Endothelial cell of umbilical vein (primary cell): ENCODE data around the gene EIF4E3. TPM values are rescaled to one million over a fixed set of nuclear protein-coding genes. Genes with fewer than 3 reads are reported as not detected.

ENCODE experiments used
- BruUV-seq: library from RNA; stranded (reverse); fragments of 400-500 nt; replicated peaks from 2 replicates; lab custom pipeline; 2021; lab: Mats Ljungman, UMichigan
- CTCF ChIA-PET: fragments of 300-600, 350-600 bp; sonication (Branson Sonifier 250); formaldehyde crosslinking; loops from one replicate; lab custom pipeline; 2021; ENCODE audit warnings: antibody characterized with exemption, inconsistent platforms; lab: Charles Lee
- POLR2A ChIA-PET: fragments of 300-600, 350-600 bp; sonication (Branson Sonifier 250); formaldehyde crosslinking; loops from one replicate; lab custom pipeline; 2021; ENCODE audit warnings: antibody characterized with exemption, inconsistent platforms; lab: Charles Lee
- DNase-seq: peaks from one replicate; pipeline ENCODE4 v3.0.0-alpha.2; 2011; ENCODE audit warnings: low read depth, low spot score
- FAIRE-seq: peaks from 2 replicates; lab custom pipeline; 2011; peaks lifted over from hg19 to GRCh38; lab: Jason Lieb, UNC
- H2AFZ ChIP-seq: 2 replicates; pipeline ENCODE4 v1.6.0; 2012; ENCODE audit warnings: low read depth, low read length, control low read depth, inconsistent platforms
- H3K27ac ChIP-seq: 2 replicates; pipeline ENCODE4 v1.5.1; 2011; ENCODE audit warnings: low read depth, mild to moderate bottlenecking, control low read depth, low read length, moderate library complexity; ENCODE audit not compliant: insufficient read depth
- H3K27me3 ChIP-seq, 2 experiments: 2 replicates each; pipeline versions ENCODE4 v1.6.0 to v1.6.1; 2011; ENCODE audit warnings: low read length in 2 of 2, mixed read lengths in 1 of 2; ENCODE audit not compliant: control insufficient read depth in 2 of 2, insufficient read depth in 2 of 2
- H3K36me3 ChIP-seq, 2 experiments: 2 replicates in 1 of 2; 3 replicates in 1 of 2; pipeline ENCODE4 v1.5.1; 2011; ENCODE audit warnings: low read length in 2 of 2, mild to moderate bottlenecking in 1 of 2, moderate library complexity in 1 of 2; ENCODE audit not compliant: control insufficient read depth in 2 of 2, insufficient read depth in 2 of 2; ENCODE audit errors: extremely low read depth in 1 of 2
- H3K4me1 ChIP-seq: 3 replicates; pipeline ENCODE4 v1.5.1; 2011; ENCODE audit warnings: mild to moderate bottlenecking, low read length; ENCODE audit not compliant: control insufficient read depth, insufficient read depth; ENCODE audit errors: extremely low read depth
- H3K4me2 ChIP-seq: 2 replicates; pipeline ENCODE4 v1.6.1; 2011; ENCODE audit warnings: low read length, control low read depth, mixed read lengths; ENCODE audit not compliant: insufficient read depth
- H3K4me3 ChIP-seq, 3 experiments: fragments of 200-600 bp in 1 of 3; sonication (generic), shearing (Covaris generic) in 1 of 3; replicated peaks in 1 of 3; 2 replicates each; pipeline ENCODE4 v1.5.1; 2011 to 2016; ENCODE audit warnings: control low read depth in 3 of 3, low read length in 3 of 3, mild to moderate bottlenecking in 2 of 3, inconsistent platforms in 1 of 3, low read depth in 1 of 3, moderate library complexity in 1 of 3; ENCODE audit not compliant: insufficient read depth in 1 of 3
- H3K79me2 ChIP-seq: 2 replicates; pipeline ENCODE4 v1.6.0; 2012; ENCODE audit warnings: low read length, inconsistent platforms; ENCODE audit not compliant: control insufficient read depth, insufficient read depth
- H3K9ac ChIP-seq: replicated peaks from 2 replicates; pipeline ENCODE3; 2011; ENCODE audit warnings: low read length, control low read depth; ENCODE audit not compliant: insufficient read depth; ENCODE audit errors: extremely low read depth
- H3K9me1 ChIP-seq: replicated peaks from 3 replicates; pipeline ENCODE4 v1.6.0; 2011; ENCODE audit warnings: mild to moderate bottlenecking, low read length; ENCODE audit not compliant: control insufficient read depth, insufficient read depth; ENCODE audit errors: extremely low read depth
- H3K9me3 ChIP-seq: replicated peaks from 2 replicates; pipeline ENCODE4 v1.5.1; 2012; ENCODE audit warnings: low read length, inconsistent platforms; ENCODE audit not compliant: control insufficient read depth, insufficient read depth
- H4K20me1 ChIP-seq: replicated peaks from 2 replicates; pipeline ENCODE3; 2011; ENCODE audit warnings: mild to moderate bottlenecking, low read length; ENCODE audit not compliant: control insufficient read depth, insufficient read depth; ENCODE audit errors: extremely low read depth
- CTCF ChIP-seq, 2 donors: IDR thresholded peaks; 1 replicate in 1 of 2; 2 replicates in 1 of 2; pipeline ENCODE4 v1.5.1; 2011; ENCODE audit warnings: low read length in 2 of 2, mild to moderate bottlenecking in 2 of 2, moderate library complexity in 2 of 2, control low read depth in 1 of 2, inconsistent platforms in 1 of 2, low read depth in 1 of 2; ENCODE audit not compliant: insufficient read depth in 1 of 2; ENCODE audit errors: extremely low read depth in 1 of 2
- FOS ChIP-seq: IDR thresholded peaks from 2 replicates; pipeline ENCODE4 v1.6.1; 2011; ENCODE audit warnings: mild to moderate bottlenecking, low read length, moderate library complexity, borderline replicate concordance; ENCODE audit not compliant: insufficient read depth
- GATA2 ChIP-seq: IDR thresholded peaks from 2 replicates; pipeline ENCODE4 v1.7.0; 2011; ENCODE audit warnings: low read depth, mild to moderate bottlenecking, moderate library complexity, mixed read lengths, low read length; ENCODE audit not compliant: insufficient read length, insufficient read depth
- MYC ChIP-seq: IDR thresholded peaks from one replicate; pipeline ENCODE4 v1.6.1; 2011; ENCODE audit warnings: mild to moderate bottlenecking, low read depth, low read length
- dilution Hi-C: fragments of 300-500 bp; cut with MboI; formaldehyde crosslinking; loops from one replicate; pipeline ENCODE4 v1.15.0; 2019; ENCODE audit warnings: low sequenced_read_pairs; ENCODE audit not compliant: extremely low pct_ligation_motif_present
- intact Hi-C: fragments of 100-400 bp; cut with micrococcal nuclease; formaldehyde crosslinking; loops from one replicate; pipeline ENCODE4 v1.10.0; 2022
- polyA plus RNA-seq, 4 experiments: library from polyadenylated mRNA; depleted of rRNA in 3 of 4; stranded (reverse) in 3 of 4; unstranded in 1 of 4; fragments of >200 nt; gene quantifications; 2 replicates each; pipeline versions ENCODE4 v1.2.1 to v1.2.3, GENCODE V29; 2011 to 2012; ENCODE audit warnings: missing spikeins in 1 of 4
- total RNA-seq: library from RNA; stranded (reverse); gene quantifications from 2 replicates; pipeline ENCODE4 v1.2.3, GENCODE V29; 2021
- TF ChIP-seq, protein P1 (sequence below): IDR thresholded peaks from 2 replicates; pipeline ENCODE4 v1.6.1; 2011; ENCODE audit not compliant: insufficient read depth, insufficient read length

Gene EIF4E3
- total and polyA plus RNA-seq, 2 donors (not counting 3 experiments of a cell fraction or from before 2014, with no cell fraction given), result 1.3 to 4.9 TPM

GRCh38 chr3:71629711-71630110 lies 95.5 kb downstream of the EIF4E3 start:
- intact Hi-C loops, result no loop called here
- FAIRE-seq (no peak), DNase-seq (no peak)
- TF ChIP-seq GATA2, result no peak
- no peak for TF ChIP-seq FOS
- BruUV-seq, result no TSS peak
- no peak overlapping the region for H3K27ac ChIP-seq
- H3K9me3 ChIP-seq, result no peaks in the 10 kb centered on the region
- H3K9me1 ChIP-seq, result no peaks in the 10 kb centered on the region
- no peaks in the 10 kb centered on the region for H3K4me1 ChIP-seq
- no peak overlapping the region for H3K4me2 ChIP-seq
- no peak overlapping the region for H2AFZ ChIP-seq
- no peak overlapping the region for H3K4me3 ChIP-seq
- no peaks in the 10 kb centered on the region for H3K79me2 ChIP-seq
- dilution Hi-C loops, result no loop called here
- H4K20me1 ChIP-seq, result no peaks in the 10 kb centered on the region
- H3K27me3 ChIP-seq, result peaks cover 3 to 4% of the 10 kb centered on the region in 2 experiments
- H3K36me3 ChIP-seq, result no peaks in the 10 kb centered on the region
- H3K9ac ChIP-seq, result no peak overlapping the region
- ChIA-PET CTCF (no interaction called here), POLR2A (no interaction called here)

DNA sequence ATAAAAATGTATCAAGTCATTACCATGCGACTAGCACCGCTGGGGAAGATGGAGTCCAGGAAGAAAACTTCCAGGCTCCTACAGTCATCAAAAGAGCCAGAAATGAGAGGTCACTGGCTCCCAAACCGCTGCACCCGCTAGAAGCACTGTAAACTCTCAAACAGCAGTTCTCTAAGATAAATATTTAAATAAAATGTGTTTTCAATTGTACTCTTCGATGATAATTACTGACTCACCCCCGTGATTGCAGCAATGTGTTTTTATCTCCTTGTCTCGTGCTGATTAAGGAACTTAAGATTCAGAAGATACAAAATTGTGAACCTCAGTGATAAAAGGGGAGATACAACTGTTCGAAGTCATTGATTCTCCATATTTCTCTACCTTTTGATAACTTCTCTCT lies 95.9 kb downstream of the EIF4E3 start:
- BruUV-seq, result no TSS peak
- H3K27ac ChIP-seq, result no peak overlapping the region
- H3K4me3 ChIP-seq, result no peak overlapping the region
- H3K27me3 ChIP-seq, result peaks cover 3 to 4% of the 10 kb centered on the region in 2 experiments
- no peaks in the 10 kb centered on the region for H3K79me2 ChIP-seq
- no peaks in the 10 kb centered on the region for H4K20me1 ChIP-seq
- CTCF ChIA-PET, result no interaction called here
- FAIRE-seq (no peak), DNase-seq (no peak)
- H3K9me1 ChIP-seq, result no peaks in the 10 kb centered on the region
- no peaks in the 10 kb centered on the region for H3K4me1 ChIP-seq
- intact Hi-C loops, result no loop called here
- H3K36me3 ChIP-seq, result no peaks in the 10 kb centered on the region
- POLR2A ChIA-PET, result no interaction called here
- H3K9ac ChIP-seq, result no peak overlapping the region
- dilution Hi-C loops, result no loop called here
- no peak overlapping the region for H3K4me2 ChIP-seq
- no peak overlapping the region for H2AFZ ChIP-seq
- no peaks in the 10 kb centered on the region for H3K9me3 ChIP-seq
- TF ChIP-seq MYC (no peak), CTCF (IDR thresholded peaks at IDR 0.05; ENCODE audit: extremely low read depth in 1 of 2, insufficient read depth in 1 of 2, low read depth in 1 of 2, low read length in 2 of 2) (no peak)
- TF ChIP-seq, protein P1, sequence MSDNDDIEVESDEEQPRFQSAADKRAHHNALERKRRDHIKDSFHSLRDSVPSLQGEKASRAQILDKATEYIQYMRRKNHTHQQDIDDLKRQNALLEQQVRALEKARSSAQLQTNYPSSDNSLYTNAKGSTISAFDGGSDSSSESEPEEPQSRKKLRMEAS, result no peak
